ENCODE data around the gene C15orf61.
A peak's percentile ranks its signal among the peaks of the same experiment; 100 is the strongest.

C15orf61 gene

GRCh38 chr15:67505675-67506572, 15.0 kb upstream of the C15orf61 start:
- Histone ChIP-seq H3K4me1 (ENCODE audit: control insufficient read depth, insufficient read depth, low read length) (peaks cover 35% of the 10 kb centered on the region), H3K4me3 (ENCODE audit: low read length) (no peak overlapping the region), H3K36me3 (ENCODE audit: insufficient read depth, low read length) (no peaks in the 10 kb centered on the region), H3K4me2 (ENCODE audit: low read length) (no peak overlapping the region), H3K9ac (ENCODE audit: low read depth, low read length) (no peak overlapping the region), H3K9me3 (replicated peaks; ENCODE audit: low read length) (no peaks in the 10 kb centered on the region), H3K27me3 (ENCODE audit: control insufficient read depth, insufficient read depth, low read length) (no peaks in the 10 kb centered on the region)

GRCh38 chr15:67506775-67507747, 13.9 kb upstream of the C15orf61 start:
- Histone ChIP-seq H3K4me3 (ENCODE audit: low read length) (no peak overlapping the region), H3K9ac (ENCODE audit: low read depth, low read length) (no peak overlapping the region), H3K27me3 (ENCODE audit: control insufficient read depth, insufficient read depth, low read length) (no peaks in the 10 kb centered on the region)

GRCh38 chr15:67508407-67508806, 12.5 kb upstream of the C15orf61 start:
- H3K4me1 ChIP-seq (ENCODE audit: control insufficient read depth, insufficient read depth, low read length), result peaks cover 45% of the 10 kb centered on the region
- no peak overlapping the region for H3K9ac ChIP-seq (ENCODE audit: low read depth, low read length)
- H3K4me3 ChIP-seq (ENCODE audit: low read length), result no peak overlapping the region

More at GRCh38 chr15:67506775-67507747, 13.9 kb upstream of the C15orf61 start:
- Histone ChIP-seq H3K4me1 (ENCODE audit: control insufficient read depth, insufficient read depth, low read length) (peaks cover 45% of the 10 kb centered on the region), H3K9me3 (replicated peaks; ENCODE audit: low read length) (no peaks in the 10 kb centered on the region), H3K36me3 (ENCODE audit: insufficient read depth, low read length) (no peaks in the 10 kb centered on the region), H3K4me2 (ENCODE audit: low read length) (no peak overlapping the region)

GRCh38 chr15:67509918-67510317, 11.0 kb upstream of the C15orf61 start:
- no peak overlapping the region for H3K4me2 ChIP-seq (ENCODE audit: low read length)
- H3K36me3 ChIP-seq (ENCODE audit: insufficient read depth, low read length), result no peaks in the 10 kb centered on the region
- peaks cover 35% of the 10 kb centered on the region for H3K4me1 ChIP-seq (ENCODE audit: control insufficient read depth, insufficient read depth, low read length)
- H3K4me3 ChIP-seq (ENCODE audit: low read length), result no peak overlapping the region
- H3K9ac ChIP-seq (ENCODE audit: low read depth, low read length), result no peak overlapping the region
- no peaks in the 10 kb centered on the region for H3K9me3 ChIP-seq (replicated peaks; ENCODE audit: low read length)
- H3K27me3 ChIP-seq (ENCODE audit: control insufficient read depth, insufficient read depth, low read length), result no peaks in the 10 kb centered on the region

More at GRCh38 chr15:67508407-67508806, 12.5 kb upstream of the C15orf61 start:
- Histone ChIP-seq H3K9me3 (replicated peaks; ENCODE audit: low read length) (no peaks in the 10 kb centered on the region), H3K27me3 (ENCODE audit: control insufficient read depth, insufficient read depth, low read length) (no peaks in the 10 kb centered on the region), H3K4me2 (ENCODE audit: low read length) (no peak overlapping the region), H3K36me3 (ENCODE audit: insufficient read depth, low read length) (no peaks in the 10 kb centered on the region)

- Histone ChIP-seq H3K27me3 (ENCODE audit: control insufficient read depth, insufficient read depth, low read length) (no peaks in the 10 kb centered on the region), H3K9me3 (replicated peaks; ENCODE audit: low read length) (no peaks in the 10 kb centered on the region), H3K36me3 (ENCODE audit: insufficient read depth, low read length) (no peaks in the 10 kb centered on the region), H3K9ac (ENCODE audit: low read depth, low read length) (peak overlapping the region; percentile 63), H3K4me3 (ENCODE audit: low read length) (no peak overlapping the region), H3K4me1 (ENCODE audit: control insufficient read depth, insufficient read depth, low read length) (peaks cover 35% of the 10 kb centered on the region), H3K4me2 (ENCODE audit: low read length) (peak overlapping the region; percentile 58)
Measured at GRCh38 chr15:67510597-67511190, 10.2 kb upstream of the C15orf61 start.

- Histone ChIP-seq H3K4me2 (ENCODE audit: low read length) (peak overlapping the region; percentile 1), H3K4me1 (ENCODE audit: control insufficient read depth, insufficient read depth, low read length) (peaks cover 35% of the 10 kb centered on the region), H3K4me3 (ENCODE audit: low read length) (no peak overlapping the region), H3K9me3 (replicated peaks; ENCODE audit: low read length) (no peaks in the 10 kb centered on the region), H3K27me3 (ENCODE audit: control insufficient read depth, insufficient read depth, low read length) (no peaks in the 10 kb centered on the region), H3K36me3 (ENCODE audit: insufficient read depth, low read length) (no peaks in the 10 kb centered on the region), H3K9ac (ENCODE audit: low read depth, low read length) (no peak overlapping the region)
Measured at GRCh38 chr15:67511606-67512005, 9.3 kb upstream of the C15orf61 start.

- H3K4me3 ChIP-seq (ENCODE audit: low read length), result no peak overlapping the region
- H3K9ac ChIP-seq (ENCODE audit: low read depth, low read length), result no peak overlapping the region
- peaks cover 35% of the 10 kb centered on the region for H3K4me1 ChIP-seq (ENCODE audit: control insufficient read depth, insufficient read depth, low read length)
Measured at GRCh38 chr15:67512140-67512539, 8.8 kb upstream of the C15orf61 start.

GRCh38 chr15:67512933-67513714, 7.8 kb upstream of the C15orf61 start:
- Histone ChIP-seq H3K4me1 (ENCODE audit: control insufficient read depth, insufficient read depth, low read length) (peaks cover 29% of the 10 kb centered on the region), H3K4me2 (ENCODE audit: low read length) (no peak overlapping the region), H3K4me3 (ENCODE audit: low read length) (no peak overlapping the region), H3K27me3 (ENCODE audit: control insufficient read depth, insufficient read depth, low read length) (no peaks in the 10 kb centered on the region), H3K36me3 (ENCODE audit: insufficient read depth, low read length) (no peaks in the 10 kb centered on the region), H3K9ac (ENCODE audit: low read depth, low read length) (no peak overlapping the region), H3K9me3 (replicated peaks; ENCODE audit: low read length) (no peaks in the 10 kb centered on the region)

More at GRCh38 chr15:67512140-67512539, 8.8 kb upstream of the C15orf61 start:
- H3K27me3 ChIP-seq (ENCODE audit: control insufficient read depth, insufficient read depth, low read length), result no peaks in the 10 kb centered on the region
- no peak overlapping the region for H3K4me2 ChIP-seq (ENCODE audit: low read length)
- no peaks in the 10 kb centered on the region for H3K9me3 ChIP-seq (replicated peaks; ENCODE audit: low read length)
- no peaks in the 10 kb centered on the region for H3K36me3 ChIP-seq (ENCODE audit: insufficient read depth, low read length)

- H3K9ac ChIP-seq (ENCODE audit: low read depth, low read length), result no peak overlapping the region
- no peaks in the 10 kb centered on the region for H3K9me3 ChIP-seq (replicated peaks; ENCODE audit: low read length)
- H3K36me3 ChIP-seq (ENCODE audit: insufficient read depth, low read length), result no peaks in the 10 kb centered on the region
- no peak overlapping the region for H3K4me3 ChIP-seq (ENCODE audit: low read length)
- peaks cover 19% of the 10 kb centered on the region for H3K4me1 ChIP-seq (ENCODE audit: control insufficient read depth, insufficient read depth, low read length)
- no peaks in the 10 kb centered on the region for H3K27me3 ChIP-seq (ENCODE audit: control insufficient read depth, insufficient read depth, low read length)
- H3K4me2 ChIP-seq (ENCODE audit: low read length), result no peak overlapping the region
Measured at GRCh38 chr15:67515090-67515489, 5.8 kb upstream of the C15orf61 start.

GRCh38 chr15:67515557-67515956, 5.4 kb upstream of the C15orf61 start:
- Histone ChIP-seq H3K27me3 (ENCODE audit: control insufficient read depth, insufficient read depth, low read length) (no peaks in the 10 kb centered on the region), H3K9me3 (replicated peaks; ENCODE audit: low read length) (no peaks in the 10 kb centered on the region)

More at GRCh38 chr15:67515557-67515956, 5.4 kb upstream of the C15orf61 start:
- Histone ChIP-seq H3K4me2 (ENCODE audit: low read length) (no peak overlapping the region), H3K36me3 (ENCODE audit: insufficient read depth, low read length) (no peaks in the 10 kb centered on the region), H3K9ac (ENCODE audit: low read depth, low read length) (no peak overlapping the region), H3K4me1 (ENCODE audit: control insufficient read depth, insufficient read depth, low read length) (peaks cover 18% of the 10 kb centered on the region), H3K4me3 (ENCODE audit: low read length) (no peak overlapping the region)
